Measurements from ENCODE around the gene NXT1.
"Not testable (repeated sequence)": the region's sequence is repeated elsewhere in the genome, so short reads cannot be mapped to it uniquely, and the experiment has no call there.

The NXT1 gene

GRCh38 chr20:23331450-23332350 lies 18.9 kb upstream of the NXT1 start:
- DNase-seq (ENCODE audit: low read depth): no peak

GRCh38 chr20:23332467-23332866 lies 18.1 kb upstream of the NXT1 start:
- DNase-seq (ENCODE audit: low read depth): no peak

GRCh38 chr20:23334111-23334510 lies 16.5 kb upstream of the NXT1 start:
- DNase-seq (ENCODE audit: low read depth): no peak

GRCh38 chr20:23335521-23335920 lies 15.1 kb upstream of the NXT1 start:
- no peak for DNase-seq (ENCODE audit: low read depth)

GRCh38 chr20:23336476-23336875 lies 14.1 kb upstream of the NXT1 start:
- DNase-seq (ENCODE audit: low read depth): no peak

GRCh38 chr20:23337312-23337711 lies 13.3 kb upstream of the NXT1 start:
- DNase-seq (ENCODE audit: low read depth): no peak

- DNase-seq (ENCODE audit: low read depth): no peak
Measured at GRCh38 chr20:23339986-23340385, 10.6 kb upstream of the NXT1 start.

GRCh38 chr20:23340524-23340923 lies 10.1 kb upstream of the NXT1 start:
- no peak for DNase-seq (ENCODE audit: low read depth)

GRCh38 chr20:23341073-23341472 lies 9.5 kb upstream of the NXT1 start:
- no peak for DNase-seq (ENCODE audit: low read depth)

GRCh38 chr20:23343590-23343989 lies 7.0 kb upstream of the NXT1 start:
- DNase-seq (ENCODE audit: low read depth): no peak

GRCh38 chr20:23344336-23344735 lies 6.3 kb upstream of the NXT1 start:
- no peak for DNase-seq (ENCODE audit: low read depth)

GRCh38 chr20:23346002-23346401 lies 4.6 kb upstream of the NXT1 start:
- no peak for DNase-seq (ENCODE audit: low read depth)

GRCh38 chr20:23347791-23348190 lies 2.8 kb upstream of the NXT1 start:
- no peak for DNase-seq (ENCODE audit: low read depth)

GRCh38 chr20:23348510-23348909 lies 2.1 kb upstream of the NXT1 start:
- DNase-seq (ENCODE audit: low read depth): not testable (repeated sequence)

GRCh38 chr20:23349338-23350195 lies 1.0 kb upstream of the NXT1 start:
- DNase-seq (ENCODE audit: low read depth): no peak

GRCh38 chr20:23350904-23351838 lies 580 bp downstream of the NXT1 start:
- peak; percentile 56 for DNase-seq (ENCODE audit: low read depth)

- DNase-seq (ENCODE audit: low read depth): no peak
Measured at GRCh38 chr20:23356203-23356602, 5.6 kb downstream of the NXT1 start.

- DNase-seq (ENCODE audit: low read depth): peak; percentile 100
Measured at GRCh38 chr20:23357767-23358562, 7.4 kb downstream of the NXT1 start.

GRCh38 chr20:23358563-23358906 lies 7.9 kb downstream of the NXT1 start:
- no peak for DNase-seq (ENCODE audit: low read depth)

- no peak for DNase-seq (ENCODE audit: low read depth)
Measured at GRCh38 chr20:23358923-23359593, 8.5 kb downstream of the NXT1 start.

GRCh38 chr20:23360531-23360930 lies 9.9 kb downstream of the NXT1 start:
- DNase-seq (ENCODE audit: low read depth): no peak

Data from activated T-cell treated with anti-CD3 and anti-CD28 coated beads for 24 hours (primary cell).